Esophagus mucosa (tissue), 1 donor: ENCODE data around the gene RELN. TPM values are rescaled to one million over a fixed set of nuclear protein-coding genes. Genes with fewer than 3 reads are reported as not detected.

ENCODE experiments used
- ATAC-seq: fragments of 200-7000 bp; cut with Tn5 transposase; one replicate; pipeline ENCODE4 v1.9.1; 2020
- total RNA-seq: library from RNA; stranded (reverse); gene quantifications from one replicate; pipeline ENCODE4 v1.2.4, GENCODE V29; 2023
- donor health status: DM: yes; HTN: yes; CAD: no.

RELN gene
- total RNA-seq, 1 donor from 2014 or later: 0.52 TPM

- no peak for ATAC-seq
Observed at GRCh38 chr7:103712991-103713778, 276.3 kb downstream of the RELN start.

- ATAC-seq: no peak
Observed at GRCh38 chr7:103711413-103711812, 278.0 kb downstream of the RELN start.

GRCh38 chr7:103710247-103710646 lies 279.2 kb downstream of the RELN start:
- no peak for ATAC-seq

DNA sequence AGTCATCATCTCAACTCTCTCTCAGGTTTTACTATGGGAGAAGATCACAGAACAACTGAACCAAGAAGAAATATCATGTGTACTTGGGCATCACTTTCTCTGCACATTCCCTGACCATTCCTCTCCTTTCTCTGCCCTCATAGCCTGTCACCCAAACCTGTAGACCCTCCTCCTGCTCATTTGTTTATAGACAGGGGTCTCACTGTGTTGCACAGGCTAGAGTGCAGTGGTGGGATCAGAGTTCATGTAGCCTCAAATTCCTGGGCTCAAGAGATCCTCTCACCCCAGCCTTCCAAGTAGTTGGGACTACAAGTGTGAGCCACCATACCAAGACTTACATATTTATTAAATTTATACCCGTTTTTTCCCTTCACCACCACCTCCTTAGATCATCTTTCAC lies 282.7 kb downstream of the RELN start:
- no peak for ATAC-seq

DNA sequence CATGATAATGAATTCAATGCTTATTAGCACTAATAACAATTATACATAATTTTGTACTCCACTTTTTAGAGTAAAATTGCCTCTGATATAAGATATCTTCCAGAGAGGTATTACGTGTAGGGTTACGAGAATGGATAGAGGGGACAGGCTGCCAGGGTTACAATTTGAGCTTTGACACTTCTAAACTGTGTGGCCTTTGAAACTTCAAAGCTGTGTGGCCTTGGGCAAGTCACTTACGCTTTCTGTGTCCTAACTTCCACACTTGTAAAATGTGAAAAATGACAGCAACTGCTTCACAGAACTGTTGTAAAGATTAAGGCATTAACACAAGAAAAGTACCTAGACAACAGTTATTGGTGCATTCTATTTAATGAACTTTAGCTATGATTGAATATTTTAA lies 283.9 kb downstream of the RELN start:
- no peak for ATAC-seq

GRCh38 chr7:103704701-103705100 lies 284.8 kb downstream of the RELN start:
- ATAC-seq: no peak

- no peak for ATAC-seq
Observed at GRCh38 chr7:103702982-103703381, 286.5 kb downstream of the RELN start.

- no peak for ATAC-seq
Observed at GRCh38 chr7:103702454-103702853, 287.0 kb downstream of the RELN start.

- no peak for ATAC-seq
Observed at GRCh38 chr7:103699032-103699431, 290.4 kb downstream of the RELN start.

GRCh38 chr7:103698064-103698463 lies 291.4 kb downstream of the RELN start:
- no peak for ATAC-seq

- ATAC-seq: no peak
Observed at GRCh38 chr7:103695521-103695920, 293.9 kb downstream of the RELN start.

- ATAC-seq: no peak
Observed at GRCh38 chr7:103694304-103694703, 295.2 kb downstream of the RELN start.

GRCh38 chr7:103691291-103691690 lies 298.2 kb downstream of the RELN start:
- ATAC-seq: no peak

DNA sequence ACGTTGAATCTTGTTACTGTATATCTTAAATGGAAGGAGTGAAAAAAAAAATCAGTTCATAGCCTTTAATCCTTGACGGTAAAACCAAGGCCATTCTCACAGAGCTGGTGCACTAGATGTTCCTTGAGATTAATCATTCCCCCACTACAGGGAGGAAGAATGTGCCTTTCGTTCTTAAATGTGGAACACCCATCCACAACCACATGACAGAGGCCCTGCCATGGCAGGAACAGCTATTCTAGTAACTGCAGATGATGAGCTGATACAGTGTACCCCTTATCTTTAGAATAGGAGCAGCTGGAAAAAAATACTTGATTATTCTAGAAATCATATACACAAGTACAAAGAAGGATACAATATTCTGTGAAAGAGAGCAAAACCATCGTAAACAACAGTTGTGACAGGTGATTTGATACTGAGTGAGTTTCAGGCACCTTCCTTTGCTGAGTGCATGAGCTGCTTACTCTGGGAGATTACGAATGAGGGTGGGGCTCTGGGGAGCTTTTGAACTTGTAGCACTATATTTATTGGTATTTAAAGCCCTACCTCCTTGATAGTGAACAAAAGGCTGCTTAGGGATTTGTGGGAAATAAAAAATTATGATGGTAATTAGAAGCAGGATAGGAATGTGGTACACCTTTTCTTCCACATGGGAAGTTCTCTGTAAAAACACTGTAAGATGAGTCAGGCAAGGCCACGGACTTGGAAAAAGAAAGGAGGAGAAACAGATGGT lies 299.1 kb downstream of the RELN start:
- ATAC-seq: no peak

- ATAC-seq: no peak
Observed at GRCh38 chr7:103689255-103689654, 300.2 kb downstream of the RELN start.

DNA sequence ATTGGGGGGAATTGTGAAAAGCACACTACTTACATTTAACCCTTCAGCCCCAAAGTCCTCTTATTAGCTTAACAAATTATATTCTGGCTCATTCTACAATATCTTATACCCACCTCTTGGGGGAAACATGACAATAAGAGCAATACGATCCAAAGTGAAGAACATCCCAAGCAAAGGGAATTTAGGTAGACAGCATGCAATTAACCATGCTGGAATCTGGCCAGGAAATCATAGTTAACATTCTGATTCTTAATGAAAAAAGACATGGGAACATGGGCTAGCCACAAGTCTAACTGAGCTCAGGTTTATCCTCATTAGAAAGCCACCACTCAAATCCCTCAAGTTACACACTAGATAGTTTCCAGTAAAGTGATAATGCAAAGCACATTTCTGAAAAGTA lies 301.5 kb downstream of the RELN start:
- no peak for ATAC-seq

- no peak for ATAC-seq
Observed at GRCh38 chr7:103687272-103687671, 302.2 kb downstream of the RELN start.

DNA sequence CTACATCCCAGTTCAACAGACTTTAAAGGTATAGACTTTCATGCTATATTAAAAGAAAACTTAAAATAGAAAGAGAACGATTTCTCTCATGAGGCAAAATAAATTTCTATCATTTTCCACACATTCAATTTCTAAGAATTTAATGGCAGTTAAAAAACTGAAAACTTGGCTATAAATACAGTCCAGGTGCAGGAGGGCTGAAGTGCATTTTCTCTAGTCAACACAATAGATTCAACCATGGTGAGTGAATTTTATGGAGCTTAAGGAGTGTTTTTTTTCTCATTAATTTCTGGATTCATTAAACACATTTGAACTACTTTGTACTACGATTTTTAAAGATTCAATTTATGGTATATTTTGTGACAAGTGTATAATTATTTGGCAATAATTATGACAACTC lies 302.7 kb downstream of the RELN start:
- ATAC-seq: no peak

GRCh38 chr7:103686064-103686463 lies 303.4 kb downstream of the RELN start:
- no peak for ATAC-seq

DNA sequence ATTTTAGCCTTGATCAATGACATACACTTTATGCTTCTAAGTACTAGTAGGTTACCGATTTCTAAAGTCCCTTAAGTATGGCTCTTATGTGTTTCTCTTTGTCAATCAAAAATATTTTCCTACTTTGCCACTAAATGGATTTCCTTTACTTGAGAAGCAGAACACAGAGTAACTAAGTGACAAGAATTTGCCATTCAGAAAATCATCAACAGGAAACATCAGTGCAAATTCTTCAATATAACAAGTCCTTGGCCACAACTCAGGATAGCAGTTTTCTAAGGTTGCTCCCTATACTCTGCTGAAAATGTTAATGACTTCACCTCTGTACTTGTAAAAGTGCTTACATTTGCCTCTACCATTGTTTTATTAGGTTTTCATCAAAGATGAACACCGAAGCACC lies 303.8 kb downstream of the RELN start:
- no peak for ATAC-seq

DNA sequence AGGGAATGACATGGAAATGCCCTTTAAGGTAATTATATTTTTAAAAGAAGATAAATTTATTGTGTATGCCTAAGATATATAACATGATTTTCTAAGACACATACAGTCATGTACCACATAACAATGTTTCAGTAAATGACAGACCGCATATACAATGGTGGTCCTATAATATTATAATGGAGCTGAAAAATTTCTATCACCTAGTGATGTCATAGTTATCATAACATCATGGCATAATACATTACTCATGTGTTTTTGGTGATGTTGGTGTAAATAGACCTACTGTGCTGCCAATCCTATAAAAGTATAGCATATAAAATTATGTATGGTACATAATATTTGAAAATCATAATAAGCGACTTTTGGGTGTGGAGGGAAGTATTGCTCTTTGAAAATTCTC lies 306.1 kb downstream of the RELN start:
- ATAC-seq: no peak

GRCh38 chr7:103680161-103681144 lies 309.0 kb downstream of the RELN start:
- ATAC-seq: no peak
